SHP77 (cell line): ENCODE data around the gene PRKN.
"Not testable (repeated sequence)": the region's sequence is repeated elsewhere in the genome, so short reads cannot be mapped to it uniquely, and the experiment has no call there.

ENCODE experiments used
- DNase-seq, 2 experiments: peaks; one replicate each; lab custom pipeline; 2025; lab: John Stamatoyannopoulos, UW

The PRKN gene

DNA sequence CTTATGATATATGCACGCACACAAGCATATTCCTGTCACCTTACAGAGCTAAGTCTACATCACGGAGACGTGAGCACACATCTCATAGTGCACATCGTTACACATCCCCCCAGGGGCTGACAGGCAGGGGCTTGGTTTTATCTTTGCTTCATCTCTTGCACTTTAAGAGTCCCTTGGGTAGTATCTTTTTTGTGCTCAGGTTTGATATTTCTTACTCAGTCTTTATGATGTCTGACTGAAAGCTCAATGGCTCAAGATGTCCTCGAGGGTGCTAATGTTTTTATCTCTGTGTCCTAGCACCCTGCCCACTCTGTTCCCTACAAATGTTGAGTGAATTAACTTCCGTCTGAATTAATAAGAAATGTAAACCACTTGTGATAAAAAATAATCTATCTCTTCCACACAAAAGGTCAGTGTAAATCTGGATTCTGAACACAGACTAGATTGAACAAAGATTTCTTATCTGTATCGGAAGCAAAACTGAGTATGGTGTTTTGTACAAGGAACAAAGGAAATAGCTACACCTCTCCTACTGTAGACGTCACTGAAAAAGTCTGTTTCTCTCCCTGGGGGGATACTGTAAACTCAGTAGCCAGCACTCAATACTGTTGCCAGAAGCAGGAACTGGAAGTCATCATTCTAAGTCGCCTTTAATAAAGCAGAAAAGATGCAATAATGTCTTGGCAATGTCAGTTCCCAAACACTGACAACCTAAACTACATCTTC is 195.1 kb downstream of the PRKN start:
- no peak for DNase-seq

GRCh38 chr6:162531391-162531790 is 196.2 kb downstream of the PRKN start:
- not testable (repeated sequence) for DNase-seq

DNA sequence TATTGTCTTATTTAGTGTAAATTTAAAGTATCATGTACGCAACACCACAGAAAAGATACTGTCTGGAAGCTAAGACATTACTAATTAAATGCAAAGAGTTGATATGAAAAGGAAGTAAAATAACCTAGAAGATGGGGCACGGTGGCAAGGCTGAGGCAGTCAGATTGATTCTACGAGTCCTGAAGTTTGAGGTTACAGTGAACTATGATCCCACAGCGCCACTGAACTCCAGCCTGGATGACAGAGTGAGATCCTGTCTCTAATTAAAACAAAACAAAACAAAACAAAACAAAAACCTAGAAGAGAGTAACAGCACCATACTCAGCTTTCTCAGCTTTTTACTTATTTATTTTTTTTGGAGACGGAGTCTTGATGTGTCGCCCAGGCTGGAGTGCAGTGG is 199.0 kb downstream of the PRKN start:
- DNase-seq: no peak

GRCh38 chr6:162526960-162527359 is 200.6 kb downstream of the PRKN start:
- DNase-seq: no peak

GRCh38 chr6:162525181-162525580 is 202.4 kb downstream of the PRKN start:
- DNase-seq: no peak

DNA sequence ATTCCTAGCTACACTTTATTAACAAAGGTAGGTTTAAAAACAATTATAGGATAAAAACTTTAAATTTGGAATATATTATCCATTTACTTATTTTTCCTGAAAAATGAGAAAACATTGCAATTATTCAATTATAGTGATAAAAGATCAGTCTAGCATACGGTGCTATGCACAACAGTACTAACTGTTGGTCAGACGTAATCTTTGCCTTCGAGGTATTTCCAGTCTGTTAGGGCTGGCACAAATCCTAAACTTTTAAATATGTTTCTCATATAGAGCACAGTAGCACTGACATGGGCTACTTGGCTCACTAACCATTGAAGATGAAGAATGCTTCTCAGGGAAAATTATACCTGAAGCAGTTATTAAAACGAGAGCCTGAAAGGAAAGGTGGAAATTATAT is 214.8 kb downstream of the PRKN start:
- DNase-seq: no peak

DNA sequence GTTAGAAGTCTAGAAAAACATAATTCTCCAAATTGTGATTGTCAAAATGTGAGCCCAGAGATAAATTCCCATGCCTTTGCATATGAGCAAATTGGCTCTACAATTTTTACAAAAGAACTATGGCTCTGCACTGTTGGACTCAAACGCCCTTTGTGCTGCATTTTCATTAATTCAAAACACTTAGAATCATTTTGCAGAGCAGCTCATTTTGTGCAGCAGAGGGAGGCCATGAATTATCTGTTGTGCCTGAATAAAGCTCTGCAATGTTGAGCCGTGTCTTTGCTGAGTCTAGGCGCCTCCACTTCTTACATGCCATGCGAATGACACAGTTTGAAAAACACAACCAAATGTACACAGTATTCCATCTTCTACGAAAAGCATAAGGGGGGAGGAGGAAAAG is 230.2 kb downstream of the PRKN start:
- no peak for DNase-seq

DNA sequence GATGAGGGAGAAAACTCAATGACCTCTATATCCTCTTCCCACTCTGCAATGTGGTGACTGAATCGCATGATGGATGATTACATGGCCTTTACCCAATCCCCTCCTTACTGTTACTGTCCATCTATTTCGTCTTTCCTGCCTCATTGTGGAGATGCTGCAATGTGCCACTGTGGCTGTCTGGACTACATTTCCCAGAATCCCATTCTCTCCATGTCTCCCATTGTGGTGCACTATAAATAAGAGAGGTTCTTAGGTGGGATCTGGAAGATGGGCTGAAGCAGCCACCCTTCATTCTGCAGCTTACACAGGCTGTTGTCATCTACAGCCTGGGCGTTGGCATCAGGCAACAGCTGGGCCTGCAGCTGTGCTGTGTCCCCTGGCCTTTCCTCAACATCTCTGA is 233.6 kb downstream of the PRKN start:
- no peak for DNase-seq

GRCh38 chr6:162491637-162492036 is 235.9 kb downstream of the PRKN start:
- DNase-seq: no peak

DNA sequence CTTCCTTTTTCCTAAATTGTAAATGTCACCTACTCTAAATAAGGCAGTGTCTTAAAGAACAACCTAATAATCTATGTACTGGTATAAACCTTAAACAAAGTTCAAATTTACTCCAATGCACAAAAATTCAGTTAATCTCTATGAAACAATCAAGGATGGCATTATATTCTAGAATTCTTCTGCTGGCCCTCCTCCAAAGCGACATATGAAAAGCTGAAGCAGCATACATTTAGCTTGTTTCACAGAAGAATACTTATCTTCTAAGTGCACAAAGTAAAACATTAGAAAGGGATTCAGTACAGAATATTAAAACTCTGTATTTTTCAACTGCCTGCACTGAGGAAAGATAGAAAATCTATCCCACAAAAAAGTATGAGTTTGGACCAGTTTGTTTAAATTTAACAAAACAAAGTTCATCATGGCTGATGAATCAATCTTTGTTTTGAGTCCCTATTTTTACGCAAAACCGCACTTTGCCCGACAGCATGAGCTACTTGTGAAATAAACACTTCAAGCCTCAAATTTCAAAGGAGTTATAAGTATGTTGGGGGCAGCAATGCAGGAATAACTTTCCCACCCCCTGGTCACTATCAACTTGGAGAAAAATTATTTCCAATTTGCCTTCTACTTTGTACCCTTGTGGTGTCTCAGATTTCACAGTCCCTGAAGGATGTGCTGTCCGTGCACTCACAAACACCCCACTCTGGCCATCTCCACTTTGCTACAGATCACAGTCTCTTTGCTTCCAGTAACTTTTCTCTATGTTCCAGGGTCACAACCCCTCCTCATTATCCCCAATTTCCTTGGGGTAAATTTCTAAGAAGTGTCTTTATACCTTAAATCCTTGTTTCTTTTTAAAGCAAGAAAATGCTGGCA is 238.2 kb downstream of the PRKN start:
- DNase-seq: no peak

- DNase-seq: no peak
Measured at GRCh38 chr6:162488444-162488843, 239.1 kb downstream of the PRKN start.

DNA sequence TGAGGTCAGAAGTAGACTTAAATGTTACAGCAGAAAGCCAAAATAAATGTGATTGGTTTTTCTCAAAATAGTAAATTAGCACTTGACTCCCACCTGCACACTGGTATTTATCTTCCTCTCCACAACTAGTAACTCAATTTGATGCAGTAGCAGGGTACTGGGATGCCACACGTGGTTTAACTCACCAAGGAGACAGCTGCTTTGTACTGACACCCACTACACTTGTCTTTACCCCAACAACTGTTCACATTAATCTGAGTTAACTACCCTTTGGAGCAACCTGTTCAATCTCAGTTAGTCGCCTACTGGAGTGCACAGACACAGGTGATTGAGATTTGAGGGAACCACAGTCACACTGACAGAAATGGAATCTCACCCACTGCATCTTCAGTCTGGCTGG is 242.1 kb downstream of the PRKN start:
- DNase-seq: no peak

- DNase-seq: no peak
Measured at GRCh38 chr6:162481938-162482337, 245.6 kb downstream of the PRKN start.

DNA sequence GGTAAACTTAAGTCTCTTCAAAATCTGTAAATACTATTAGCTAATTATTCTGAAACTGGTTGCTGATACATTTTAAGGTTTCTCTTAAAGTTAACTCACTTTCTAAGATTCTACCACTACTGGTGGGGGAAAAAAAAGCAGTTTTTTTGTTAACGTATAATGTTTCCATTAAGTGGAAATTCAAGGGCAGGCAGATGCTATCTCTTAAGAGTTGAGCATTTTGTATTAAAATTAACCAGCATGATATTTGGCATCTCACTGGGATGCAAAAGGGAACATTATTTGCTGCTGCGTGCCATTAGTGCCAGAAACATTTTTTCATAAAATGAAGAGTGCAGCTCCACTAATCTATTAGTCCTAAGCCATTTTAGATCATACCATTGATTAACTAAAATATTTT is 246.2 kb downstream of the PRKN start:
- DNase-seq: no peak

GRCh38 chr6:162478192-162478671 is 249.3 kb downstream of the PRKN start:
- DNase-seq: no peak

- no peak for DNase-seq
Measured at GRCh38 chr6:162474722-162475121, 252.8 kb downstream of the PRKN start.

- DNase-seq: no peak
Measured at GRCh38 chr6:162471842-162472241, 255.7 kb downstream of the PRKN start.

- no peak for DNase-seq
Measured at GRCh38 chr6:162468326-162468725, 259.2 kb downstream of the PRKN start.

GRCh38 chr6:162467679-162468078 is 259.9 kb downstream of the PRKN start:
- no peak for DNase-seq

DNA sequence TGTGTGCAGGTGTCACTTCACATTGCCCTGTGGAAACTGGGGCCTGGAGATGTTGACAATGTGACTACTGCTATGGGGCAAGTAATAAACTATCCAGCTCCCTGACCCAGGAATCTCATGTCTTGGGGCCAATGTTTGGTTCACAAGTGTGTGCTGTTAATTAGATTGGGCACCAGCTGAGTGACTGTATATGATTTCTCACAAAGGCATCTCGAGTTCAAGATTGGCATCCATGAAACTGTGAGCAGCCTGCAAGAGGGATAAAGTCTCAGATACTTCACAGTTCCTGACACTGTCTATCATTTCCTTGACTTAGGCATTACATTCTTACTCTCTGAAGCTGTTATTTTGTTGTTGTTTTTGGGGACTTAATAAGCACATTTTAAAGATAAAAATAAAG is 264.0 kb downstream of the PRKN start:
- no peak for DNase-seq

- DNase-seq: no peak
Measured at GRCh38 chr6:162459985-162460384, 267.6 kb downstream of the PRKN start.

- peak; percentile 18 to 34 for DNase-seq
Measured at GRCh38 chr6:162450358-162450757, 277.2 kb downstream of the PRKN start.

DNA sequence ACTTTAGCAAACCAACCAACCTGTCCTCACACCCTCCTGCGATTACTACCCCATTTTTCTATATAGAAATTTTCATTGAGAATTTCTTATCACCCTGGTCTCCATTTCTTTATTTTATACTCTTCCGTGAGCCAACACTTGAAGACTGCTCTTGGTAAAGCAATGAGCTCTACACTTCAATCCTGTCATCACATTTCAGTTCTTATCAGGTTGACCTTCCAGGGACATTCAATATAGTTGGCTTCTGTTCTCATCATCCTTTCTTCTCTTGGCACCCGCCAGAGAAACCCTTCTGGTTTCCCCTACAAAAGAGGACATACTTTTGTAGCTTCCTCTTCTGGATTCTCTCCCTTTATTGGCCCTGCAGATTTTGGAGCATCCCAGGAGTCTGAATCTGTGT is 279.3 kb downstream of the PRKN start:
- no peak for DNase-seq
